Spleen (tissue), 11 donors: ENCODE results near the gene SPOP. TPM values are rescaled to one million over a fixed set of nuclear protein-coding genes. Genes with fewer than 3 reads are reported as not detected.

ENCODE experiments used
- DNase-seq: peaks from one replicate; pipeline ENCODE4 v3.0.0-alpha.2; 2020
- H3K27ac ChIP-seq, 8 donors: fragments of 200-600 bp; sonication (generic) in 7 of 8; 1 replicate in 4 of 8; 2 replicates in 4 of 8; pipeline versions ENCODE4 v1.5.0 to v1.8.0; 2016 to 2021; ENCODE audit warnings: inconsistent platforms in 4 of 8, mild to moderate bottlenecking in 4 of 8, moderate library complexity in 1 of 8
- H3K27me3 ChIP-seq, 7 donors: fragments of 200-600 bp; sonication (generic) in 6 of 7; replicated peaks in 1 of 7; 1 replicate in 4 of 7; 2 replicates in 3 of 7; pipeline versions ENCODE4 v1.5.0 to v1.8.0; 2016 to 2021; ENCODE audit warnings: inconsistent platforms in 3 of 7, mild to moderate bottlenecking in 1 of 7
- H3K36me3 ChIP-seq, 6 donors: fragments of 200-600 bp; sonication (generic) in 5 of 6; 1 replicate in 4 of 6; 2 replicates in 2 of 6; pipeline versions ENCODE4 v1.5.0 to v1.8.0; 2016 to 2021; ENCODE audit warnings: inconsistent platforms in 2 of 6
- H3K4me1 ChIP-seq, 6 donors: fragments of 200-600 bp; sonication (generic) in 5 of 6; 1 replicate in 3 of 6; 2 replicates in 3 of 6; pipeline versions ENCODE4 v1.5.0 to v1.8.0; 2016 to 2021; ENCODE audit warnings: inconsistent platforms in 3 of 6
- H3K4me3 ChIP-seq, 8 donors: fragments of 200-600 bp; sonication (generic) in 7 of 8; 1 replicate in 4 of 8; 2 replicates in 4 of 8; pipeline versions ENCODE4 v1.5.0 to v1.8.0; 2016 to 2021; ENCODE audit warnings: inconsistent platforms in 4 of 8, mild to moderate bottlenecking in 4 of 8, moderate library complexity in 2 of 8
- H3K9me3 ChIP-seq, 8 donors: fragments of 200-600 bp; sonication (generic) in 7 of 8; 1 replicate in 4 of 8; 2 replicates in 4 of 8; pipeline versions ENCODE4 v1.5.0 to v1.8.0; 2016 to 2021; ENCODE audit warnings: inconsistent platforms in 4 of 8
- CTCF ChIP-seq, 11 experiments: fragments of 200-600 bp in 7 of 11; fragments of 450-650 bp in 4 of 11; sonication (generic) in 4 of 11; IDR thresholded peaks in 8 of 11; conservative IDR thresholded peaks in 3 of 11; 1 replicate in 7 of 11; 2 replicates in 4 of 11; pipeline versions ENCODE4 v1.4.0 to v1.8.0; 2016 to 2021; ENCODE audit warnings: antibody characterized with exemption in 11 of 11, inconsistent platforms in 4 of 11, mild to moderate bottlenecking in 1 of 11
- POLR2A ChIP-seq, 3 donors: fragments of 450-650 bp; IDR thresholded peaks; one replicate each; pipeline ENCODE4 v1.5.1; 2017; ENCODE audit warnings: antibody characterized with exemption in 3 of 3, mild to moderate bottlenecking in 1 of 3
- POLR2AphosphoS5 ChIP-seq, 3 donors: sonication (generic); formaldehyde crosslinking; IDR thresholded peaks; one replicate each; pipeline ENCODE4 v1.5.1; 2017; ENCODE audit warnings: antibody characterized with exemption in 3 of 3
- WGBS, 5 donors: extraction: QIAGEN DNeasy Blood & Tissue Kit in 3 of 5; methylation state at CpG; one replicate each; pipeline versions ENCODE4 v1.1.5 to v1.1.7; 2013 to 2018; 5-methylcytosine and 5-hydroxymethylcytosine counted together
- intact Hi-C: fragments of 100-400 bp; cut with DNase I; formaldehyde crosslinking; loops from one replicate; pipeline ENCODE4 v1.15.0; 2023; ENCODE audit warnings: low total_unique reads
- polyA plus RNA-seq, 3 donors: library from polyadenylated mRNA; stranded (reverse); fragments of 200-250 nt; gene quantifications; one replicate each; pipeline ENCODE4 v1.2.1, GENCODE V29; 2013
- total RNA-seq, 7 donors: library from RNA; depleted of rRNA in 3 of 7; stranded (reverse); fragments of >200 nt in 3 of 7; fragmentation: NEBNext Ultra II Directional in 4 of 7; extraction: Animal tissue kit (Norgen Biotek cat#: 25700) in 4 of 7; gene quantifications; one replicate each; pipeline versions ENCODE4 v1.1.0 to v1.2.1, GENCODE V29; 2016 to 2021
- donor health status: healthy with polysubstance abuse.
- donor health status: DM: no; HTN: no; CAD: no; lungs with moderate emphysema.
- donor health status: DM: no; HTN: no; CAD: no.
- donor health status: Bipolar disorder and iron deficiency.
- donor health status: healthy.
- donor health status: DM: no; HTN: no; CAD: no.
- donor health status: DM: yes; HTN: yes; CAD: no.

Gene SPOP
- total and polyA plus RNA-seq, 10 donors, result 23.7 to 86.4 (median 67.8) TPM

- intact Hi-C loops, result loop anchor here (5.0 to 10.0 kb wide), 3 partner anchors 62 to 144 kb away; partner anchors contain the start of genes NGFR and PHB1
- Histone ChIP-seq H3K4me1 (peaks cover 5 to 15% (median 8%) of the 10 kb centered on the region in 6 donors), H3K36me3 (no peaks in the 10 kb centered on the region), H3K9me3 (no peaks in the 10 kb centered on the region), H3K27me3 (peaks cover 0 to 22% (median 0%) of the 10 kb centered on the region in 7 donors), H3K4me3 (peak overlapping the region in 1 of 8 donors; percentile 36), H3K27ac (no peak overlapping the region)
- TF ChIP-seq CTCF (IDR thresholded peaks at IDR 0.05 in 8 of 11, conservative IDR thresholded peaks at IDR 0.05 in 3 of 11), result peak; percentile 82 to 98 (median 96)
- TF ChIP-seq POLR2AphosphoS5 (IDR thresholded peaks at IDR 0.05), result peak in 2 of 3 donors; percentile 54 to 71
- TF ChIP-seq POLR2A (IDR thresholded peaks at IDR 0.05), result no peak
- DNase-seq, result peak; percentile 94
- 15 to 19% (median 18%) methylated on average over 19 to 30 of the region's 30 CpGs for WGBS, 5 donors
These were observed 121.5 kb downstream of the SPOP start for GRCh38 chr17:49556223-49556943.

- 70 to 81% (median 71%) methylated on average over 19 of the region's 19 CpGs for WGBS, 5 donors
- no peaks in the 10 kb centered on the region for H3K36me3 ChIP-seq
- peak overlapping the region in 1 of 8 donors; percentile 36 for H3K4me3 ChIP-seq
- peaks cover 0 to 22% (median 0%) of the 10 kb centered on the region in 7 donors for H3K27me3 ChIP-seq
- TF ChIP-seq POLR2A (IDR thresholded peaks at IDR 0.05), result no peak
- no peak for TF ChIP-seq POLR2AphosphoS5 (IDR thresholded peaks at IDR 0.05)
- TF ChIP-seq CTCF (IDR thresholded peaks at IDR 0.05 in 8 of 11, conservative IDR thresholded peaks at IDR 0.05 in 3 of 11), result no peak
- peaks cover 5 to 15% (median 8%) of the 10 kb centered on the region in 6 donors for H3K4me1 ChIP-seq
- DNase-seq, result peak; percentile 39
- intact Hi-C loops, result loop anchor here (5.0 to 10.0 kb wide), 3 partner anchors 61 to 143 kb away; partner anchors contain the start of genes NGFR and PHB1
- no peak overlapping the region for H3K27ac ChIP-seq
- no peaks in the 10 kb centered on the region for H3K9me3 ChIP-seq
These were observed 122.2 kb downstream of the SPOP start for GRCh38 chr17:49555495-49556222.

- peak; percentile 59 for DNase-seq
- H3K27ac ChIP-seq, result no peak overlapping the region
- H3K4me1 ChIP-seq, result peaks cover 5 to 15% (median 8%) of the 10 kb centered on the region in 6 donors
- H3K27me3 ChIP-seq, result peaks cover 0 to 22% (median 0%) of the 10 kb centered on the region in 7 donors
- no peaks in the 10 kb centered on the region for H3K9me3 ChIP-seq
- intact Hi-C loops, result loop anchor here (5.0 to 10.0 kb wide), 3 partner anchors 60 to 143 kb away; partner anchors contain the start of genes NGFR and PHB1
- no peaks in the 10 kb centered on the region for H3K36me3 ChIP-seq
- WGBS, 5 donors, result 86 to 95% (median 89%) methylated on average over 3 to 14 of the region's 14 CpGs
- no peak overlapping the region for H3K4me3 ChIP-seq
- TF ChIP-seq POLR2AphosphoS5 (IDR thresholded peaks at IDR 0.05), result no peak
- TF ChIP-seq POLR2A (IDR thresholded peaks at IDR 0.05), result no peak
These were observed 123.0 kb downstream of the SPOP start for GRCh38 chr17:49554694-49555494.

- DNase-seq, result peak; percentile 37
- 49 to 85% (median 72%) methylated on average over 8 of the region's 8 CpGs for WGBS, 5 donors
- peaks cover 5 to 15% (median 8%) of the 10 kb centered on the region in 6 donors for H3K4me1 ChIP-seq
- no peak overlapping the region for H3K27ac ChIP-seq
- H3K36me3 ChIP-seq, result no peaks in the 10 kb centered on the region
- H3K27me3 ChIP-seq, result peaks cover 0 to 22% (median 0%) of the 10 kb centered on the region in 7 donors
- no peaks in the 10 kb centered on the region for H3K9me3 ChIP-seq
- H3K4me3 ChIP-seq, result no peak overlapping the region
- no peak for TF ChIP-seq POLR2AphosphoS5 (IDR thresholded peaks at IDR 0.05)
- TF ChIP-seq POLR2A (IDR thresholded peaks at IDR 0.05), result no peak
- no peak for TF ChIP-seq CTCF (IDR thresholded peaks at IDR 0.05 in 8 of 11, conservative IDR thresholded peaks at IDR 0.05 in 3 of 11)
- intact Hi-C loops, result loop anchor here (10.0 kb wide), 1 partner anchor 59 kb away; the partner anchor contains the start of gene NGFR
These were observed 124.1 kb downstream of the SPOP start for GRCh38 chr17:49553676-49554335.
